ENCODE results near the gene BCORL1. TPM values are rescaled to one million over a fixed set of nuclear protein-coding genes. Genes with fewer than 3 reads are reported as not detected.

Gene BCORL1
- total RNA-seq, 1 donor from 2014 or later = 8.0 TPM

DNA sequence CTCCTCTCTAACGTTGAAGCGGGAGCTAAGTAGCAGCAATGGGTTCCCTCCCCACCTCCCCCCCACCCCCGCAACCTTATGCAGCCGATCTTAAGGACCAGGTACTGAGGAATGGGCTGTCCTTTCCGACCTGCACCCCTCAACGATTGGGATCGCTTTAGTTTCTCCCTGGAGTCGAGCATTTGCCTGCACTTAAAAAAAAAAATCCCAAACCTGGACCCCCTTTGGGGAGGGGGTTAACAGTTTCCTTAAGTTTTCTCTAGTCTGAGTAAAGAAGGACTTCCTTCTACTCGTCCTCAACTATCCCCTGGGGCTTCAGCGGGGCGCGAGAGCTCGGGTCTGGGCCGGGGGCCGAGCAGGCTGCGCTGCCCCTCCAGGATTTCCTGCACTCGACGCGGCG, 25.7 kb upstream of the BCORL1 start:
- DNase-seq = no peak
- Mint-ChIP-seq H3K4me3 (peak overlapping the region; percentile 69), H3K4me1 (peaks cover 28% of the 10 kb centered on the region), H3K36me3 (ENCODE audit: low read depth) (peaks cover 2% of the 10 kb centered on the region), H3K9me3 (no peaks in the 10 kb centered on the region), H3K27ac (no peak overlapping the region), H3K27me3 (peaks cover 9% of the 10 kb centered on the region)
- intact Hi-C loops (cut with micrococcal nuclease) = loop anchor here (1.0 kb wide), 1 partner anchor 26 kb away; the partner anchor contains the start of gene BCORL1

DNA sequence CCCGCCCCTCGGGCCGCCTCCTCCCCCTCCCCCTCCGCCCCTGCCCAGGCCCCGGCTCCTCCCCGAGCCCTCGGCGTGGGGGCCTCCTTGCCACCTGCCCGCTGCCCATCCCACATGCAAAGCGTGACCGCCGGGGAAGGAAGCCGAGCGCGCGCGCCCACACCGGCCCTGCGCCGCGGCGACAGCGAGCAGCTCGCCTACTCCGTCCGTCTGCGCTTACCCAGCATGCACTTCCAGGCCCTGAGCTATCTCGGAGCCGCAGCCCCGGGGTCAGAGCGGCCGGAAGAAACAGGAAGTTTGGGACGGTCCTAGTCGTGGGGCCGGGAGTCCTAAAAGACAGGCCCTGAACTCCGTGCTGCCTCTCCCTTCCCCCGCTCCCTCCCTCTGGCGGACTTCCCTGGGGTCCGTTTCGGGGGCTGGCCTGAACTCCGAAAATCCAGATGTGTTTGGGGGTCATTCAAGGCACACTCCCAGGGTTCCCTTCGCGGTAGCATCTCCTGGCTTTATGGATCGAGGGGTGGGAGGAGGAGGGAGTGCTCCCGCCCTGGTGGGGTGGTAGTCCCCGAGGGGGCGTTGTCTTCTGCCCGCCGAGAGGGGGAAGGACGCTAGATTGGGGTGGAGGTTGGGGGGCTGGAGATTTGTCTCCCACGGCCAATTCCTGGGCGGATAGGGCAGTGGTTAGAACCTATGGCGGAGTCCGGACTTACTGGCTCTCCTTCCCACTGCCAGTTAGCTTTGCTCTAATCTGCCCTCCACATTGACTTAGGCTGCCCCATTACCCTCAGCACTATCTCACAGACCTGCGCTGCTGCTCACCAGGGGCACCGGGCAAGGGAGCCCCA, 25.0 kb upstream of the BCORL1 start:
- DNase-seq = peak; percentile 85
- Mint-ChIP-seq H3K36me3 (ENCODE audit: low read depth) (peaks cover 2% of the 10 kb centered on the region), H3K27ac (peak overlapping the region; percentile 51), H3K4me1 (peaks cover 30% of the 10 kb centered on the region), H3K4me3 (peak overlapping the region; percentile 69), H3K27me3 (peaks cover 6% of the 10 kb centered on the region), H3K9me3 (no peaks in the 10 kb centered on the region)
- intact Hi-C loops (cut with micrococcal nuclease) = loop anchor here (1.0 kb wide), 1 partner anchor 25 kb away; the partner anchor contains the start of gene BCORL1

DNA sequence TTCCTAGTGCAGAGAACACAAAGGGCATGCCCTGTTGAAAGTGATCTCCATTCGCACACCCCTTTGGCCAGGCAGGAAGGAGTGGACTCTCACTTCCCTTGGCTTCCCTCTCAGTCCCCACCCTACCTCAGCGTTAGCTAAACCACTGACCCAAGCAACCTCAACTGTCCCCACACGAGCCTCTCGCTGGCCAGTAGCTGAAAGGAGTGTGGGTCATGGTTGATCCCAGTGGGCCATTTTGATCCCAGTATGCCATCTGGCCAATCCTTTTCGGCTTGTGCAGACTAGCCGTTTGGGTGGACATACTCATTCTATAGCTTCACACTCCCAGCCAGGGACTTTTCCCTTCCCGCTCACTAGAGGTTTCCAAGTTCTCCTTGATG, 24.4 kb upstream of the BCORL1 start:
- Mint-ChIP-seq H3K9me3 (no peaks in the 10 kb centered on the region), H3K27ac (no peak overlapping the region), H3K36me3 (ENCODE audit: low read depth) (no peaks in the 10 kb centered on the region), H3K27me3 (peaks cover 4% of the 10 kb centered on the region), H3K4me1 (peaks cover 26% of the 10 kb centered on the region), H3K4me3 (peak overlapping the region; percentile 69)
- DNase-seq = no peak
- intact Hi-C loops (cut with micrococcal nuclease) = no loop called here

DNA sequence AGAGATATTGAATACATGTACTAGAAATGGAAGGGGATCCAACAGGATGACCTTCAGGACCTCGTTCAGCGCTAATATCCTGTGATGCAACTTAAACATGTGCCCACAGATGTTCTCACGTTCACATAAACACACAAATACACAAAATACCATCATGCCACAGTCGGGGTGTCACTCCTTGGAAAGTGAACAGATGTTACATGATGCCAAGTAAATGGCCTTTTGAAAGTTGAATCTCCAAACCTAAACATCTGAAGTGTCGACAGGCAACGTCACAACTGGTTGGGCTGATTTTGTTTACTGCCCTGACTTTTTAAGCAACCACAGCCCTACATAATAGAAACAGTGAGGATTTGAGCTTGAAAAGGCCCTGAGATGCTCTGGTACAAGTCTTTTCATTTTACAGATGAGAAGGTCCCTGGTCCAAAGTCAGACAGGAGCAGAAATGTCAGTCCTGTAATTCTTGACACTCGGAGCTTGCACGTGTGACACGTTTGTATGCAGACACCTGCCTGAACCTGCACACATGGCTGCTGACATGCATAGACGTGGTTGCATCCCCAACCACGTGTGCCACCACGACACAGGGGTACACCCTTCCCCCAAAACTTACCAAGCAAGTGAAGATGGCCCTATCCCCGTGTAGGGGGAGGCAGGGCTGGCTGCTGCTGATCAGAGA, 23.5 kb upstream of the BCORL1 start:
- no peak overlapping the region for H3K4me3 Mint-ChIP-seq
- peaks cover 4% of the 10 kb centered on the region for H3K27me3 Mint-ChIP-seq
- peaks cover 26% of the 10 kb centered on the region for H3K4me1 Mint-ChIP-seq
- intact Hi-C loops (cut with micrococcal nuclease) = no loop called here
- H3K27ac Mint-ChIP-seq = no peak overlapping the region
- H3K36me3 Mint-ChIP-seq (ENCODE audit: low read depth) = no peaks in the 10 kb centered on the region
- no peak for DNase-seq
- H3K9me3 Mint-ChIP-seq = no peaks in the 10 kb centered on the region

DNA sequence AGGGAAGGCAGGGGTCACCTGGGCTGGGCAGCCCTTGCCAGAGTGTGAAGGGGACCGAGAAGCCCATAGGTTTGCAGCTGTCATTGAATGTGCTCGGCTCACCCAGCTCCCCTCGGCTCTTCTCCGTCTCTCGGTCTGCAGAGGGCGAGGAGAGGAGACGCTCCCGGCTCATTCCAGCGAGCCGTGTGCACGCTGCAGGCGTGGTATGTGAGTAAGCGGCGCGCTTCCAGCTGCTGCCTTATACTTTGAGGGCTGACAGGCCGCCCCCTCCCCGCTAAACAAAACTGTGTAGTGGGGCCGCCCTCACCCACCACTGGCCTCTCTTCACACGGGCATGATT, 23.0 kb upstream of the BCORL1 start:
- Mint-ChIP-seq H3K4me1 (peaks cover 24% of the 10 kb centered on the region), H3K36me3 (ENCODE audit: low read depth) (no peaks in the 10 kb centered on the region), H3K27me3 (peaks cover 2% of the 10 kb centered on the region), H3K27ac (no peak overlapping the region), H3K9me3 (no peaks in the 10 kb centered on the region), H3K4me3 (no peak overlapping the region)
- DNase-seq = no peak
- intact Hi-C loops (cut with micrococcal nuclease) = no loop called here

DNA sequence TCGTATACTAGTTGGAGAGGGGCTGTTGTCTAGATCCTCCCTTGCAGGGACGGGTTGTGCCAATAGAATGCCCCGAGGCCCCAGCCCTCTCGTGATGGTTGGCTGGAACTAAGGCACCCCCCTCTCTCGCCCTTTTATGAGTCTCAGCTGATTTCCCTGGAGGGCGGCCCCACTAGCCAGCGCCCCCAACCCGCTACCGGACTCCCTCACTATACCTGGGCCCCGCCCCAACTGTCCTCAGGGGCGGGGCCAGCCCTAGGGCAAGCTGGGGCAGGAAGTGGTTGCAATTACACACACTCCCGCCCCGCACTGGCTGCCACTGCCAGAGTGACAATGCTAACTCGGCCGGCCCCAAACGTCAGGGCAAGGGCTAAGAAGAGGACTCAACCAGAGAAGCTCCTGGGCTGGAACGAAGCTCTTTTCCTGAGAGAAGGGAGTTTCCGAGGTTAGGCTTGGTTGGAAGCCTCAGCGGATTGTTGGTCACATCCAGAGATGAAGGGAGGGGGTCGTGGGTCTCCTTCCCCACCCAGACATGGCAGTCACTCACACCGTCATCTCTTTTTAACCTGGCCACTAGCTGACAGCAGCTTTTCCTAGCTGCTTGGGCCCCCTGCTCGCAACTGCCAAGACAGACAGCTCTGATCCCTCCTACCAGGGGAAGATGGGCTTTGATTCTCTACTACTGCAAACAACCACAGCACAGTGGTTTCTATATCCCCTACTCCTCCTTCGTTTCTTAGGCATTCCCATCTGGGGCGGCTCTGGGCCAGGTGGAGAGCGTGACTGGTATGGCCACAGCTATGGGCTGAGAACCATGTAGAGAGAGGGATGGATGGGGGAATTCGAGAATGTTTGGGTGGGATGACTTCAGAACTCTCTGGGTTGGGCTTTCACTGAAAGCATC, 21.0 kb upstream of the BCORL1 start:
- H3K27me3 Mint-ChIP-seq = no peaks in the 10 kb centered on the region
- intact Hi-C loops (cut with micrococcal nuclease) = no loop called here

DNA sequence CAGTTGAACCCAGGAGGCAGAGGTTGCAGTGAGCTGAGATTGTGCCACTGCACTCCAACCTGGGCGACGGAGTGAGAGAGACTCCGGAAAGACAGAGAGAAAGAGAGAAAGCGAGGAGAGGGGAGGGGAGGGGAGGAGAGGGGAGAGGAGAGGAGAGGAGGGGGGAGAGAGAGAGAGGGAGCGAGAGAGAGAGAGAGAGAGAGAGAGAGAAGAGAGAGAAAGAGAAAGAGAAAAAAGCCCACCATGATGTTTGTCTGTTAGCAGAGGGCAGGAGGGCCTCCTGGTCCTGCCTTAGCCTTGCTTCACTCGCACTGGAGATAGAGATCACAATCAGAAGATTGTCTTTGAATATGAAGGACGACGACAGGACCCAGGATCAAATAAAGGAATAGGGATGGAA, 18.7 kb upstream of the BCORL1 start:
- H3K27ac Mint-ChIP-seq = no peak overlapping the region
- no peak overlapping the region for H3K4me3 Mint-ChIP-seq
- no peak for DNase-seq
- H3K9me3 Mint-ChIP-seq = no peaks in the 10 kb centered on the region
- intact Hi-C loops (cut with micrococcal nuclease) = no loop called here
- no peaks in the 10 kb centered on the region for H3K27me3 Mint-ChIP-seq
- H3K4me1 Mint-ChIP-seq = peaks cover 14% of the 10 kb centered on the region
- H3K36me3 Mint-ChIP-seq (ENCODE audit: low read depth) = no peaks in the 10 kb centered on the region

More for the DNA sequence above, 21.0 kb upstream of the BCORL1 start:
- Mint-ChIP-seq H3K9me3 (no peaks in the 10 kb centered on the region), H3K36me3 (ENCODE audit: low read depth) (no peaks in the 10 kb centered on the region), H3K4me3 (peak overlapping the region; percentile 76), H3K27ac (peak overlapping the region; percentile 86), H3K4me1 (peaks cover 21% of the 10 kb centered on the region)
- DNase-seq = peak; percentile 90

DNA sequence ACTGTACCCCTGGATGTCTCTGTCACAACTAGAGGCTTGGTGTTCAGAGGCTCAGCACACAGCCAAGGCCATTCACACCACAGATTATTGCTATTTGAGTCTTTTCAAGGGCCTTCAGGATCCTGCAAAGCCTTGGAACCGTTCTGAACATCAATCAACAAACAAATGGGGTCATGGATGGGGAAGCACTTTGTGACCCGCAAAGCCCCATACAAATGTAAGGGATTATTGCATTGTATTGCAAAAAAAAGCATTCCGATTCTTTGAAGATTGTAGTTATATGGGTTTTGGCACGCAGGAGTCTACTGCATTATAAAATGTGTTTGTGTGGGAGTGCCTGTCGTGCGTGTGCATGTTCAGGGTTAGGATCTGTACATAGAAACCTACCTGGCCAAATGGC, 17.3 kb upstream of the BCORL1 start:
- no peaks in the 10 kb centered on the region for H3K36me3 Mint-ChIP-seq (ENCODE audit: low read depth)
- intact Hi-C loops (cut with micrococcal nuclease) = no loop called here
- H3K27ac Mint-ChIP-seq = no peak overlapping the region
- no peak overlapping the region for H3K4me3 Mint-ChIP-seq
- DNase-seq = no peak
- peaks cover 9% of the 10 kb centered on the region for H3K4me1 Mint-ChIP-seq
- no peaks in the 10 kb centered on the region for H3K27me3 Mint-ChIP-seq
- no peaks in the 10 kb centered on the region for H3K9me3 Mint-ChIP-seq

DNA sequence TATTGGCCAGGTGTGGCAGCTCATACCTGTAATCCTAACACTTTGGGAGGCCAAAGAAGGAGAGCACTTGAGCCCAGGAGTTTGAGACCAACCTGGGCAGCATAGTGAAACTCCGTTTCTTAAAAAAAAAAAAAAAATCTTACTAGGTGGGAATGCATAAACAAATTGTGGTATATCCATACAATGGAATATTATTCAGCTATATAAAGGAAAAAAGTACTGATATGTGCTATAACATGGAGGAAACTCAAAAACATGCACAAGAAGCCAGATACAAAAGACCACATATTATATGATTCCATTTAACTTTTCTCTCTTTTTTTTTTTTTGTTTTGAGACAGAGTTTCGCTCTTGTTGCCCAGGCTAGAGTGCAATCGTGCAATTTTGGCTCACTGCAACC, 13.5 kb upstream of the BCORL1 start:
- no peaks in the 10 kb centered on the region for H3K4me1 Mint-ChIP-seq
- H3K27me3 Mint-ChIP-seq = peaks cover 11% of the 10 kb centered on the region
- H3K4me3 Mint-ChIP-seq = no peak overlapping the region
- intact Hi-C loops (cut with micrococcal nuclease) = no loop called here
- no peak overlapping the region for H3K27ac Mint-ChIP-seq
- no peaks in the 10 kb centered on the region for H3K9me3 Mint-ChIP-seq
- no peak for DNase-seq
- H3K36me3 Mint-ChIP-seq (ENCODE audit: low read depth) = no peaks in the 10 kb centered on the region

DNA sequence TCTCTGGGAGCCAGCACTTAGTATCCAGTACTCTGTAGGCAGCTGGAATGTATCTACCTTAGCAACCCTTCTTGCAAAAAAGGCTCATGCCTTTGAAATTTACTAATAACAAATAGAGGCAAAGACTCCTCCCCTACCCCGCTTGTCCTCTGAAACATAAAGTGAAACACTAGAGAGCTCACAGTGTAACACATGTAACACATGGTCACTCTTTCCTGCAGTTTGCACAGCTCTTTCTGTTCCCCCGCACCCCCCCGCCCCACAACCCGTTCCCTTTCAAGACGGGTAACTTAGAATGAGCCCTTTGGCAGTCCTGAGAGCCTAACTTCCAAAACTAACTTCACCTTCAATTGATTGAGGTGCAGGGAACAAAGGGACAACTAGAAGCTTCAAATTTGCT, 6.0 kb upstream of the BCORL1 start:
- no peak for DNase-seq
- H3K4me1 Mint-ChIP-seq = peaks cover 4% of the 10 kb centered on the region
- H3K4me3 Mint-ChIP-seq = no peak overlapping the region
- H3K9me3 Mint-ChIP-seq = no peaks in the 10 kb centered on the region
- H3K36me3 Mint-ChIP-seq (ENCODE audit: low read depth) = no peaks in the 10 kb centered on the region
- no peak overlapping the region for H3K27ac Mint-ChIP-seq
- intact Hi-C loops (cut with micrococcal nuclease) = no loop called here
- peaks cover 27% of the 10 kb centered on the region for H3K27me3 Mint-ChIP-seq

DNA sequence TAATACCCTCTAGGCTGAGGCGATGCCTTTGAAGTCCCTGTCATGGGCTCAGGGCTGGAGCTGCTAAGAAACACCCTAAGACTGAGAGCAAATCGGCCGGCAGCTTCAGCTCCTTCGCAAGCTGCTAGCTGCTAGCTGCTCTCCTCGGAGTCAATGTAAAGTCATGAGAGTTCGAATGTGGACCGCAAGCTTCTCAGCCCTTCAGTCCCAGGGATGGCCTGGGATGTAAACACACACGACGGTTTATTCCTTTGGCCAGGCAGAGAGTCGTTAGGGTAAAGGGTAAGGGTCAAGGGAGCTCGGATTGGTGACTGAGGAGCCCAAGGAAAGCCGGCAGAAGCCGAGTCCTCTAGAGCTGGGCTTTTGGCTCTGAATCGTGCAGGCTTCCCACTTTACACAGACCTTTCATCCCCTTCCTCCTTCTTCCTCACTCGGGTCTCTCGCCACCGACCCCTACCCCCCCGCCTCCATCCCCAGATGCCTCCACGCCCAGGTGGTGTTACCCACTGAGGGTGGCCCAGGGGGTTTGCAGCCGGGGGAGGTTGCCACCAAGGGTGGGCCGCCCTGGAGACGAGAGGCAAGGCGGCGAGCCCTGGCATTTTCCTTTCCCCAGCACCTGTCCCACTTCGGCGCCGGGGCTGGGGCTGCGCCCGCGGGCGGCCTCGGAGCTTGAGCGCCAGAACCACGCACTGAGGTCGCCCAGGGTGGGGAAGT, 3.1 kb upstream of the BCORL1 start:
- Mint-ChIP-seq H3K27me3 (peaks cover 12% of the 10 kb centered on the region), H3K36me3 (ENCODE audit: low read depth) (no peaks in the 10 kb centered on the region), H3K9me3 (no peaks in the 10 kb centered on the region), H3K27ac (peak overlapping the region; percentile 60), H3K4me1 (peaks cover 4% of the 10 kb centered on the region), H3K4me3 (peak overlapping the region; percentile 52)
- DNase-seq = peak; percentile 54
- intact Hi-C loops (cut with micrococcal nuclease) = no loop called here

DNA sequence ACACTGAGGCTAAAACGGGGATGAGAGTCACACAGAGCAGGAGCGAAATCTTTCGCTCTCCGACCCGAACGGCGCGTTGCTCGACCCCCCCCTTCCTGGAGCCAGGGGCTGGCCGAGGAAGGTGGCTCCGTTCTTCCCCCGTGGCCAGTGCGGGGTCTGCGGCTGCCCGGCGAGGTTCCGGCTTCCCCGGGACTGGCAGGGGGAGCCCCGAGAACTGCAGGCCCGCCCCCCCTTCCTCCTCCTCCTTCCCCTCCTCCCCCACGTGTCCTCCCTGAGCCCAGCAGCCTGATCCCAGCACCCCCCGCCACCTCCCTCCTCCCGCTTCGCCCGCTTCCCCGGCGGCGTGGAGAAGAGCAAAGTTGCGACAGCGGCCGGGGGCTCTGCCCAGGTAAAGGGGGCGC, 2.4 kb upstream of the BCORL1 start:
- Mint-ChIP-seq H3K4me1 (peaks cover 8% of the 10 kb centered on the region), H3K4me3 (peak overlapping the region; percentile 15), H3K9me3 (no peaks in the 10 kb centered on the region), H3K27ac (no peak overlapping the region), H3K27me3 (peaks cover 16% of the 10 kb centered on the region), H3K36me3 (ENCODE audit: low read depth) (no peaks in the 10 kb centered on the region)
- intact Hi-C loops (cut with micrococcal nuclease) = no loop called here
- peak; percentile 70 for DNase-seq

DNA sequence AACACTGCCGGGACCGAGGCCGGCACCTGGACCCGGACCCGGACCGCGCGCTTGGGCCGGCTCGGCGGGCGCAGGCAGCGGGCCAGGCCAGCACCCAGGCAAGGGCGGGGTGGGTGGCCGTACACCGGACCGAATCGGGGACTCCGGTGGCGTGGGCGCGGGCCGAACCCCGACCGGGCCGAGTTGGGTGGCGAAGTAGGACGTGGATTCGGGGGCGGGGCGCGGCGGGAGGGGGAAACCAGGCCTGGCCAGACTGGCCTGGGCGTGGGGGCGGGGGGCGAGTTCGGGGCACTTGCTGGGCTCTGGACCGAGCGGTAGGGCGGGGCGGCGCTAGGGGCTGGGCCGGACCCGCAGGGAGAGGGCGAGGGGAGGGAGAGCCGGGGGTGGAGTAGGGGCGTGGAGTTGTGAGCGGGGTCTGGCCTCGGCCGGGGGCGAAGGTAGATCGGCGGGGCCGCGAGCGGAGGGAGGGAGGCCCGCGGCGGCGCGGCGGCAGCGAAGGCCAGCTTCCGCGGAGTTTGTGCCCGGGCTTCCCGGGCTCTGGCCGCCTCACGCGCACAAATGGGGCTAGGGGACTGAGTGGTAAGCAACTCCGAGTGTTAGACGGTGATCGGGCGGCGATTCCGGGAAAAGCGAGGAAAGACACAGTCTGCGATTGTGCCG, 1.8 kb upstream of the BCORL1 start:
- Mint-ChIP-seq H3K9me3 (no peaks in the 10 kb centered on the region), H3K27me3 (peaks cover 20% of the 10 kb centered on the region), H3K4me1 (peaks cover 10% of the 10 kb centered on the region), H3K4me3 (no peak overlapping the region), H3K27ac (no peak overlapping the region), H3K36me3 (ENCODE audit: low read depth) (peaks cover 3% of the 10 kb centered on the region)
- peak; percentile 74 for DNase-seq
- intact Hi-C loops (cut with micrococcal nuclease) = no loop called here
